ENCODE measurements around the gene TUBA4A. TPM values are rescaled to one million over a fixed set of nuclear protein-coding genes. Genes with fewer than 3 reads are reported as not detected.

Gene TUBA4A
- total and polyA plus RNA-seq, 4 donors = 14.3 to 84.9 (median 58.8) TPM

DNA sequence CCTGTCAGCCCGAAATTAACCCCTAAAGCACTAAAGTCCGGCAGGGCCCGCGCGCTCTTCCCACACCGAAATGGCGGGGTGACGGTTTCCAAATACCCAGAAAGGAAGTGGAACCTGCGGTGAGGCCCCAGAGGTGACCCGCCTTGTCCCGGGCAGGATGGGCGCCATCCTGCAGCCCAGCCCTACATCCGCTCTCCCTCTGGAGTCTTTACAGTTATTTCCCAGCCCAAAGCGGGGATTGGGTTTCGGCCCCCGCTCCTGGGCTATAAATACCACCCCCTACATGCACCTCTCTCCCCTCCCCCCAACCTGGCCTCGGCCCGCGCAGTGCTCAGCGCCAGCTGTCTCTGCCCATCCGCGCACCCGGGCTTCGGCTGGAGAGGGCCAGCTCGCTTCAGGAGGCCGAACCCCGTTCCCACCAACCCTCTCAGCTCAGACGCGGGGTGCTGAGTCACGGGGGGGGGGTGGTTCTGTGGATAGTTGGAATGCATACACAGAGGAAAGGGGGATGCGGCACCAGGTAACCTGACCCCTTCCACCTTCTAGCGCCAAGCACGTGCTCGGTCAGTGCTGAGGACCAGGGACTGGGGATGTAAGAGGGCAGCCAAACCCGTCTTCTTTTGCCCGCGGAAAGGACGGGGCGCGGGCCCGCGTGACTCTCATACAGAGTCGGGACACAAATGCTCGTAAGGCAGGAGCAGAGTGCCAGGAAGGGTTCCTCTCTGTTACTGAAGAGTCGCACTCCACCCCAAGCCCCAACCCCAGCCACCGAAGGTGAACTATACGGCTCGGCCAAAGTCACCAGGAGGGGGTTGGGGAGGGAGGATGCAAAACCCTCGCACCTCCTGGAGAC is 592 bp downstream of the TUBA4A start, which contains the start of gene TUBA4B:
TUBA4B (plus strand) TSS at position 344 of the 853 bp plus-strand sequence; CDS start at position 509, 165 bp downstream.
- Histone ChIP-seq H3K36me3 (ENCODE audit: control insufficient read depth, insufficient read depth, low read length) (peaks cover 18% of the 10 kb centered on the region), H3K4me3 (ENCODE audit: low read depth, low read length) (peak within 1 kb of the TSS; percentile 36), H3K4me1 (ENCODE audit: control insufficient read depth, insufficient read depth, low read length) (peaks cover 45% of the 10 kb centered on the region), H3K9me3 (ENCODE audit: control insufficient read depth, insufficient read depth, low read length) (no peaks in the 10 kb centered on the region), H3K27ac (ENCODE audit: low read depth, low read length) (no peak within 1 kb of the TSS), H3K27me3 (ENCODE audit: control insufficient read depth, insufficient read depth, low read length) (peaks cover 60% of the 10 kb centered on the region)
- WGBS (ENCODE audit: insufficient coverage) = 1% methylated on average over 32 of the region's 49 CpGs
- DNase-seq (ENCODE audit: low read depth in 4 of 6, low spot score in 6 of 6) = no peak

DNA sequence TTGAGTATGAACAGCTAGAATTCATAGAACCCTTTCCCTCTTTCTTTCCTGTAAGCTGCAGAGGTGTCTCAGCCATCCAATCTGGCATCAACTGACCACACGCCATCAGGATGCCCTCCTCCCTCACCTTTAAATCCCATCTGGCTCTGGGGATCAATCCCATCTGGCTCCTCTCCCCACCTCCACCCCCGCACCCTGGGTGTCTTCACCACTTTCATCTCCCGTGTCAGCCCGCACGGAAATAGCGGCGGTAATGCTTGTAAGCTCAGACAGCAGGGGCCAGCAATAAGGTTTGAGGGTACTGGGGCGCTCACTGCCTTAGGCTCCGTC is 1.2 kb downstream of the TUBA4A start:
- Histone ChIP-seq H3K27me3 (ENCODE audit: control insufficient read depth, insufficient read depth, low read length) (peaks cover 54% of the 10 kb centered on the region), H3K36me3 (ENCODE audit: control insufficient read depth, insufficient read depth, low read length) (peaks cover 24% of the 10 kb centered on the region), H3K27ac (ENCODE audit: low read depth, low read length) (no peak overlapping the region), H3K4me3 (ENCODE audit: low read depth, low read length) (peak overlapping the region; percentile 36), H3K9me3 (ENCODE audit: control insufficient read depth, insufficient read depth, low read length) (no peaks in the 10 kb centered on the region), H3K4me1 (ENCODE audit: control insufficient read depth, insufficient read depth, low read length) (peaks cover 45% of the 10 kb centered on the region)
- 2% methylated on average over 9 of the region's 9 CpGs for WGBS (ENCODE audit: insufficient coverage)
- DNase-seq (ENCODE audit: low read depth in 4 of 6, low spot score in 6 of 6) = no peak

DNA sequence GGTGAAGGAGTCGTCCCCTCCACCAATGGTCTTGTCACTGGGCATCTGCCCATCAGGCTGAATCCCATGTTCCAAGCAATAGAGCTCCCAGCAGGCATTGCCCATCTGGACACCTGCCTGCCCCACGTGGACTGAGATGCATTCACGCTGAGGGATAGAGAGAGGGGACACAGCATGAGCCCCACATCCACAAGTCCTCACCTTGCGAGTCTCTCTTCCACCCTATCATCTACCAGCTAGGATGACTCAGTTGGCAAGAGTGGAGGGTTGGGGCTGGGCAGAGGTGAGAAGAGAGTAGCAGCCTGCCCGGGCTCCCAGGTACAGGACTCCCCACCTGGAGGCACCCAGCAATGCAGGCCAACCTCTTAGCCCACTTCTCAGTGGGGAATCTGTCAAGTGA is 1.6 kb downstream of the TUBA4A start:
- peaks cover 52% of the 10 kb centered on the region for H3K27me3 ChIP-seq (ENCODE audit: control insufficient read depth, insufficient read depth, low read length)
- H3K27ac ChIP-seq (ENCODE audit: low read depth, low read length) = no peak overlapping the region
- no peak for DNase-seq (ENCODE audit: low read depth in 4 of 6, low spot score in 6 of 6)
- 88% methylated on average over 1 of the region's 5 CpGs for WGBS (ENCODE audit: insufficient coverage)
- H3K4me3 ChIP-seq (ENCODE audit: low read depth, low read length) = no peak overlapping the region
- H3K9me3 ChIP-seq (ENCODE audit: control insufficient read depth, insufficient read depth, low read length) = no peaks in the 10 kb centered on the region
- H3K4me1 ChIP-seq (ENCODE audit: control insufficient read depth, insufficient read depth, low read length) = peaks cover 45% of the 10 kb centered on the region
- peaks cover 28% of the 10 kb centered on the region for H3K36me3 ChIP-seq (ENCODE audit: control insufficient read depth, insufficient read depth, low read length)

DNA sequence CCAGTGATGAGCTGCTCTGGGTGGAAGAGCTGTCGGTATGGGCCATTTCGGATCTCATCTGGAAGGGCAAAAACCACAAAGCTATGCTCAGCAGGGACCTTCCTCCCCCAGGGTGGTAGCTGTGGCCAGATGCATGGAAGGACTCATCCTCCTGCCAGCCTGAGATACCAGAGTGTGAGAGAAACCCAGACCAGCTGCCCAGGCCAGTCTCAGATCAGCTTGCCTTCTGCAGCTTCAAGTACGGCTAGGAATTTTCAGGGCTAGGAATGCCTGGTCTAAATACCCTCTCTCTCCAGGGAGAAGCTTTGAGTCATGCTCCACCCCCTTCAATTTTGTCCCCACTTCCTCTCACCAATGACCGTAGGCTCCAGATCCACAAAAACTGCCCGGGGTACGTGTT is 2.1 kb downstream of the TUBA4A start:
- H3K27ac ChIP-seq (ENCODE audit: low read depth, low read length) = no peak overlapping the region
- peaks cover 32% of the 10 kb centered on the region for H3K36me3 ChIP-seq (ENCODE audit: control insufficient read depth, insufficient read depth, low read length)
- H3K4me1 ChIP-seq (ENCODE audit: control insufficient read depth, insufficient read depth, low read length) = peaks cover 46% of the 10 kb centered on the region
- WGBS (ENCODE audit: insufficient coverage) = 77% methylated on average over 6 of the region's 6 CpGs
- DNase-seq (ENCODE audit: low read depth in 4 of 6, low spot score in 6 of 6) = no peak
- H3K27me3 ChIP-seq (ENCODE audit: control insufficient read depth, insufficient read depth, low read length) = peaks cover 49% of the 10 kb centered on the region
- no peaks in the 10 kb centered on the region for H3K9me3 ChIP-seq (ENCODE audit: control insufficient read depth, insufficient read depth, low read length)
- H3K4me3 ChIP-seq (ENCODE audit: low read depth, low read length) = no peak overlapping the region

DNA sequence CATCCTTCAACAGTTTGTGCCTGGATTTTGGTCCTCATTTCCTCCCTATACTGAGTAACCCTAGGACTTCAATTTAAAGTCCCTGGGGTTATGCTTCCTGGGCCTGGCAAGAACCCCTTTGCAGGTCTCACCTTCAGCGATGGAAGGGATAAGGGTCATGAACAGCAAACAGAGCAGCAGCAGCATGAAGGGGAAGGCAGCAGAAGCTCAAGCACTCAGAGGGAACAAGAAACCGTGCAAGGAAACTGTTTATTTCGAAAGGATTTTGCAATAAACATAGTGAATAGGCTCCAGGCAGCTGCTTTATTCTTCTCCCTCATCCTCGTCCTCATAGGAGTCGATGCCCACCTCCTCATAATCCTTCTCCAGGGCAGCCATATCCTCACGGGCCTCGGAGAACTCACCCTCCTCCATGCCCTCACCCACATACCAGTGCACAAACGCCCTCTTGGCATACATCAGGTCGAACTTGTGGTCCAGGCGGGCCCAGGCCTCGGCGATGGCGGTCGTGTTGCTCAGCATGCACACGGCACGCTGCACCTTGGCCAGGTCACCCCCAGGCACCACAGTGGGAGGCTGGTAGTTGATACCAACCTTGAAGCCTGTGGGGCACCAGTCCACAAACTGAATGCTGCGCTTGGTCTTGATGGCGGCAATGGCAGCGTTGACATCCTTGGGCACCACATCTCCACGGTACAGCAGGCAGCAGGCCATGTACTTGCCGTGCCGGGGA is 3.5 kb downstream of the TUBA4A start:
- no peak overlapping the region for H3K4me3 ChIP-seq (ENCODE audit: low read depth, low read length)
- H3K4me1 ChIP-seq (ENCODE audit: control insufficient read depth, insufficient read depth, low read length) = peaks cover 56% of the 10 kb centered on the region
- H3K27ac ChIP-seq (ENCODE audit: low read depth, low read length) = peak overlapping the region; percentile 69
- no peaks in the 10 kb centered on the region for H3K9me3 ChIP-seq (ENCODE audit: control insufficient read depth, insufficient read depth, low read length)
- DNase-seq (ENCODE audit: low read depth in 4 of 6, low spot score in 6 of 6) = no peak
- peaks cover 35% of the 10 kb centered on the region for H3K27me3 ChIP-seq (ENCODE audit: control insufficient read depth, insufficient read depth, low read length)
- WGBS (ENCODE audit: insufficient coverage) = 95% methylated on average over 19 of the region's 22 CpGs
- peaks cover 36% of the 10 kb centered on the region for H3K36me3 ChIP-seq (ENCODE audit: control insufficient read depth, insufficient read depth, low read length)

DNA sequence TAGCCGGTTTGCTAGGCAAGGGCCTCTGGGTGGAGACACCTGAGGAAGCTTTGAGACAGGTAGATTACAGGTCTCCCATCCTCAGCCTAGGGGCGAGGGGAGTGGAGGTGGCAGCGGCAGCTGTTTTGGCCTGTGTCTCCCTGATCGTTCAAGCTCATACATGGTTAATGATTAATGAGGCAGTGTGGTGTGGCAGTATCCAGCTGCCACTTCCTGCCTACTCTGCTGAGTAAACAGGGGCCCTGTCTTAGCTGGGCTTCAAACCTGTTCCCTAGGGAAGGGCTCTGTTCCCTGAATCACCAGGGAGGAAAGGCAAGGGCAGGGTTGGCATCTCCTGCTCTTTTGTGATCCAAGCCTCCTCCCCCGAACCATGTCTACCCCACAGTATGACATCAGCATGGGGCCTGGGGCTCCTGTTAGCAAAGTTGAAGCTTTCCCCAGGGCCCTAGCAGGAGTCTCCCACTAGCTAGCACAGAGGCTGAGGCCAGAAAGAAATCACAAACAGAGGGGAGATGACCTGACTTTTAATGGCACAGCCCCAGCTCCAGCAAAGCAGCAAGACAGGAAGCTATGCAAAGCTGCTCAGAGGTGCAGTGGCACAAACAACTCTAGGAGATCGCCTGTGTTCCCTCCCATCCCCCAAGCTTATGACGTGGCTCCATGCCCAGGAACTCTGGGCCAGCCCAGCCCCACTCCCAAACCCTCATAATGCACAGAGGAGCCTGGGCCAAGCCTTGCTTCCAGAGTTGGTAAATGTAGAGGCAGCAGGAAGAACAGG is 4.3 kb downstream of the TUBA4A start:
- Histone ChIP-seq H3K4me1 (ENCODE audit: control insufficient read depth, insufficient read depth, low read length) (peaks cover 53% of the 10 kb centered on the region), H3K27ac (ENCODE audit: low read depth, low read length) (peak overlapping the region; percentile 69), H3K27me3 (ENCODE audit: control insufficient read depth, insufficient read depth, low read length) (peaks cover 26% of the 10 kb centered on the region), H3K36me3 (ENCODE audit: control insufficient read depth, insufficient read depth, low read length) (peaks cover 36% of the 10 kb centered on the region), H3K4me3 (ENCODE audit: low read depth, low read length) (no peak overlapping the region), H3K9me3 (ENCODE audit: control insufficient read depth, insufficient read depth, low read length) (no peaks in the 10 kb centered on the region)
- DNase-seq (ENCODE audit: low read depth in 4 of 6, low spot score in 6 of 6) = peak in 3 of 6 donors; percentile 50 to 79 (median 65)
- 26% methylated on average over 5 of the region's 7 CpGs for WGBS (ENCODE audit: insufficient coverage)

DNA sequence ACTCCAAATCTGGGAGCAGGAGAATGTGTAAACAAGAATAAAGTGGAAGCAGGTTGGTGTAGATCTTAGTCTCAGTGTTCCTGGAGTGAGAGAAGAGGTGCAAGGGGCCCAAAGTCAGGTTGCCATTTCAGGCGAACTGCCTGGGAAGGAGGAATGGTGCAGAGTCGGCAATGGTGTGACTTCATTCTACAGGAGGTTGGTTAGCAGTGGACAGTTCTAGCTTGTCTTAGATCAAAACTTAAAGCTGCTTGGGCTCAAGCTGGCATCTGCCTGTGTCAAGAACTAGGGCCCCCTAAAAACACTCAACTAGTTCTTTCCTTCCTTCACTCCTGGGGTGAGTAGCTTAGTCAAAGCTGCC is 4.9 kb downstream of the TUBA4A start:
- Histone ChIP-seq H3K36me3 (ENCODE audit: control insufficient read depth, insufficient read depth, low read length) (peaks cover 36% of the 10 kb centered on the region), H3K27ac (ENCODE audit: low read depth, low read length) (peak overlapping the region; percentile 69), H3K27me3 (ENCODE audit: control insufficient read depth, insufficient read depth, low read length) (peaks cover 21% of the 10 kb centered on the region), H3K4me1 (ENCODE audit: control insufficient read depth, insufficient read depth, low read length) (peaks cover 48% of the 10 kb centered on the region), H3K4me3 (ENCODE audit: low read depth, low read length) (no peak overlapping the region), H3K9me3 (ENCODE audit: control insufficient read depth, insufficient read depth, low read length) (no peaks in the 10 kb centered on the region)
- DNase-seq (ENCODE audit: low read depth in 4 of 6, low spot score in 6 of 6) = no peak
- 83% methylated on average over 1 of the region's 2 CpGs for WGBS (ENCODE audit: insufficient coverage)

DNA sequence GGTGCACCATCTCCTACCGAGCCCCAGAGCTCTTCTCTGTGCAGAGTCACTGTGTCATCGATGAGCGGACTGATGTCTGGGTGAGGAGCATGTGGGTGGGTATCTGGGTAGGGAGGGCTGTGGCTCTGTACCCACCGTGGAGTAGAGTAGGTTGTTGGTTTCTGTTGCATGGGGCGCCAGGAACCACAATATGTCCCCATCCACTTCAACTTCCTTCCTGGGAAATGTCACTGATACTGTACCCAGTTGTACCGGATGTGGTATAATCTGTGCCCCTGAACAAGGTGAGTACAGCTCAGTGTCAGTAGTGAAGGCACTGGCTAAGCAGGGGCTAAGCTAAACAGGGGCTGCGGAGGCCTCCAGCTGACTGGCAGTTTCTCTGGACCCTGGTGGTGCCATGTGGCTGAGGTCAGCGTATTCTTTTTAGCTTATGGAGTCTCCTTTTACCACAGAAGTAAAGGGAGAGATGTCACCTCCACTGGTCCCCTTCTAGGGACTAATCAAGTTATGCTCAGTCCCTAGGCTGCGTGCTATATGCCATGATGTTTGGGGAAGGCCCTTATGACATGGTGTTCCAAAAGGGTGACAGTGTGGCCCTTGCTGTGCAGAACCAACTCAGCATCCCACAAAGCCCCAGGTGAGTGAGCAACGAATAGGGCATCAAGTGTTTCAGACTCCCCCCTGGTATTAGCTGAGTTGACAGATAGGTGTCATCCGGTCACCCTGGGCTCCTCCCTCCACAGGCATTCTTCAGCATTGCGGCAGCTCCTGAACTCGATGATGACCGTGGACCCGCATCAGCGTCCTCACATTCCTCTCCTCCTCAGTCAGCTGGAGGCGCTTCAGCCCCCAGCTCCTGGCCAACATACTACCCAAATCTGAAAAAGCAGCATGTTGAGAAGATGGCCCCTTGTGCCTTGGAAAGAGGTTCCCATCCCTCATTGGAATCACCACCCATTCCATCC is 5.8 kb downstream of the TUBA4A start:
- peaks cover 39% of the 10 kb centered on the region for H3K36me3 ChIP-seq (ENCODE audit: control insufficient read depth, insufficient read depth, low read length)
- H3K4me1 ChIP-seq (ENCODE audit: control insufficient read depth, insufficient read depth, low read length) = peaks cover 39% of the 10 kb centered on the region
- H3K9me3 ChIP-seq (ENCODE audit: control insufficient read depth, insufficient read depth, low read length) = no peaks in the 10 kb centered on the region
- H3K27me3 ChIP-seq (ENCODE audit: control insufficient read depth, insufficient read depth, low read length) = peaks cover 12% of the 10 kb centered on the region
- no peak overlapping the region for H3K27ac ChIP-seq (ENCODE audit: low read depth, low read length)
- 85% methylated on average over 11 of the region's 17 CpGs for WGBS (ENCODE audit: insufficient coverage)
- no peak for DNase-seq (ENCODE audit: low read depth in 4 of 6, low spot score in 6 of 6)
- no peak overlapping the region for H3K4me3 ChIP-seq (ENCODE audit: low read depth, low read length)

DNA sequence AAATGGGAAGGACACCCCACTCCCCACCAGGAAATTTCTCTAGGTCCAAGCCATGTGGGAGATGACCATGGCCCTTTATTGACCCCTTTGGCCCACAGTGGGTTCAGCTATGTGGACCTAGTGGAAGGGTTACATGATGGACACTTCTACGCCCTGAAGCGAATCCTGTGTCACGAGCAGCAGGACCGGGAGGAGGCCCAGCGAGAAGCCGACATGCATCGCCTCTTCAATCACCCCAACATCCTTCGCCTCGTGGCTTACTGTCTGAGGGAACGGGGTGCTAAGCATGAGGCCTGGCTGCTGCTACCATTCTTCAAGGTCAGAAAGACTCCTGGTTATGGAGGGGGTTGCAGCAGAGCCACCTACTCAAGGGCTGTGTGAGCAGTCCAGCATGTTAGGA is 7.2 kb downstream of the TUBA4A start:
- peaks cover 44% of the 10 kb centered on the region for H3K36me3 ChIP-seq (ENCODE audit: control insufficient read depth, insufficient read depth, low read length)
- no peak overlapping the region for H3K4me3 ChIP-seq (ENCODE audit: low read depth, low read length)
- peaks cover 35% of the 10 kb centered on the region for H3K4me1 ChIP-seq (ENCODE audit: control insufficient read depth, insufficient read depth, low read length)
- 100% methylated on average over 2 of the region's 10 CpGs for WGBS (ENCODE audit: insufficient coverage)
- no peaks in the 10 kb centered on the region for H3K27me3 ChIP-seq (ENCODE audit: control insufficient read depth, insufficient read depth, low read length)
- no peak overlapping the region for H3K27ac ChIP-seq (ENCODE audit: low read depth, low read length)
- no peak for DNase-seq (ENCODE audit: low read depth in 4 of 6, low spot score in 6 of 6)
- no peaks in the 10 kb centered on the region for H3K9me3 ChIP-seq (ENCODE audit: control insufficient read depth, insufficient read depth, low read length)

All from spinal cord (tissue), 10 donors.